Duodenal mucosa (tissue), 2 donors: ENCODE measurements around the gene PER1.

ENCODE experiments used
- H3K27ac ChIP-seq: one replicate; pipeline ENCODE4 v1.7.0; 2013; ENCODE audit warnings: low read depth, low read length
- H3K27me3 ChIP-seq, 2 donors: one replicate each; pipeline ENCODE4 v1.7.0; 2013; ENCODE audit warnings: low read length in 2 of 2, control low read depth in 1 of 2; ENCODE audit not compliant: insufficient read depth in 2 of 2, control insufficient read depth in 1 of 2
- H3K36me3 ChIP-seq, 2 donors: one replicate each; pipeline ENCODE4 v1.7.0; 2013; ENCODE audit warnings: low read length in 2 of 2, control low read depth in 1 of 2; ENCODE audit not compliant: insufficient read depth in 2 of 2, control insufficient read depth in 1 of 2
- H3K4me1 ChIP-seq, 2 donors: one replicate each; pipeline ENCODE4 v1.7.0; 2013; ENCODE audit warnings: low read length in 2 of 2, control low read depth in 1 of 2; ENCODE audit not compliant: insufficient read depth in 2 of 2, control insufficient read depth in 1 of 2
- H3K4me3 ChIP-seq, 2 donors: one replicate each; pipeline ENCODE4 v1.7.0; 2013; ENCODE audit warnings: low read length in 2 of 2, low read depth in 1 of 2
- H3K9ac ChIP-seq, 2 donors: one replicate each; pipeline ENCODE4 v1.7.0; 2013; ENCODE audit warnings: low read length in 2 of 2, low read depth in 1 of 2
- H3K9me3 ChIP-seq, 2 donors: one replicate each; pipeline ENCODE4 v1.7.0; 2013; ENCODE audit warnings: low read length in 2 of 2, control low read depth in 1 of 2; ENCODE audit not compliant: control insufficient read depth in 1 of 2

PER1 gene

GRCh38 chr17:8138672-8139371 is 13.4 kb downstream of the PER1 start:
- H3K9me3 ChIP-seq, result no peaks in the 10 kb centered on the region
- no peaks in the 10 kb centered on the region for H3K27me3 ChIP-seq
- H3K4me3 ChIP-seq, result peak overlapping the region; percentile 63 to 66
- H3K4me1 ChIP-seq, result peaks cover 8 to 15% of the 10 kb centered on the region in 2 donors
- H3K27ac ChIP-seq, result peak overlapping the region; percentile 89
- peak overlapping the region; percentile 65 to 77 for H3K9ac ChIP-seq
- H3K36me3 ChIP-seq, result peaks cover 22 to 39% of the 10 kb centered on the region in 2 donors

DNA sequence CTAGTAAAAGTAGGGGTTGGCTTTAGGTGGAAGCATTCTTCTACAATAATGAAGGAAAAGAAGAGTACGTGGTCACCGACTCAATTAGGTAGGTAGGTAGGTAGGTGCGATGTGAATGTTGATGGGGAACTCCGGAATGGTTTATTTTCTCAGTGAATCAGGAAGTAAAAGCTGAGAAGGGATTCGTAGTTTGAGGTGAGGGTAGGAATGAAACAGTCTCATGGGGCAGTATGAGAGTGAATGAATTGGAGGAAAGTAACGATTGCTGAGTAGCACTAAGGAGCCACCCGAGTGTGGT is 13.9 kb downstream of the PER1 start:
- peak overlapping the region; percentile 33 to 44 for H3K4me3 ChIP-seq
- H3K27me3 ChIP-seq, result no peaks in the 10 kb centered on the region
- peaks cover 8 to 15% of the 10 kb centered on the region in 2 donors for H3K4me1 ChIP-seq
- H3K27ac ChIP-seq, result peak overlapping the region; percentile 60
- peak overlapping the region; percentile 41 to 61 for H3K9ac ChIP-seq
- H3K36me3 ChIP-seq, result peaks cover 20 to 34% of the 10 kb centered on the region in 2 donors
- no peaks in the 10 kb centered on the region for H3K9me3 ChIP-seq

DNA sequence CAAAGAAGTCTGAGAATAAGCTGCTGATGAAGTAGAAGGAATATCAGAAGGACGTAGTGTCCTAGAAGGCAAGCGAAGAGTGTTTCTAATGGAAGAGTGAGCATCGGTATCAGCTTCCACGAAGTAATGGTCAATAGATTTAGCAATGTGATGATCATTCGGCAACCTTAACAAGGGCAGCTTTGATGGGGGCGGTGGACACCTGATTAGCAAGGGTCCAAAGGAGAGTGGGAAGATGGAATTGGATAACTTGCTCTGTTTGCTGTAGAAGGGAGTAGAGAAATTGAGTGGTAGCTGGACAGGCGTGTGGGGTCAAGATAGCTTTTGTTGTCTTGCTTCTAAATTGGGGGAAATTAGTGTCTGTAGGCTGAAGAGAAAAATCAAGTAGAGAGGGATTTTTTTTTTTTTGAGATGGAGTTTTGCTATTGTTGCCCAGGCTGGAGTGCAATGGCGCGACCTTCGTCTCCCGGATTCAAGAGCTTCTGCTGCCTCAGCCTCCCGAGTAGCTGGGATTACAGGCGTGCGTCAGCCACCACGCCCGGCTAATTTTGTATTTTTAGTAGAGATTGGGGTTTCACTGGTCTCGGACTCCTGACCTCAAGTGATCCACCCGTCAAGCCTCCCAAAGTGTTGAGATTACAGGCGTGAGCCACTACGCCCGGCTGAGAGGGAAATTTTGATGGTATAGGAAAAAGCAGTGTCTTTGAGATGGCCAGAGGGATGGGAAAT is 14.4 kb downstream of the PER1 start:
- peak overlapping the region; percentile 41 to 61 for H3K9ac ChIP-seq
- peaks cover 20 to 29% of the 10 kb centered on the region in 2 donors for H3K36me3 ChIP-seq
- peak overlapping the region; percentile 33 to 44 for H3K4me3 ChIP-seq
- H3K27me3 ChIP-seq, result no peaks in the 10 kb centered on the region
- no peak overlapping the region for H3K27ac ChIP-seq
- H3K4me1 ChIP-seq, result peaks cover 8 to 15% of the 10 kb centered on the region in 2 donors
- H3K9me3 ChIP-seq, result no peaks in the 10 kb centered on the region

DNA sequence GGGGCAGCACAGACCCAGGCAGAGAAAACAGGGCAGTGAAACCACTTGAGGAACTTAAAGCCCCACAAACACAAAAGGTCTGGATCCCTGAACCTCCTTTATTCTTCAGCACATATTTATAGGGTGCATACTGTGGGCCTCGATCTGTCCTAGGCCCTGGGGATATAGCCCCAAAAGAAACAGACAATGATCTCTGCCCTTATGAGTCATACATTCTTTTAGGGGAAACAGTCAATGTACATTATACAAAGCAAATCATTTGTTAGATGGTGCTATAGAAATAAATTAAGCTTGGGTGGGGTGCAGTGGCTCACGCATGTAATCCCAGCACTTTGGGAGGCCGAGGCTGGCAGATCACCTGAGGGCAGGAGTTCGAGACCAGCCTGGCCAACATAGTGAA is 18.3 kb downstream of the PER1 start:
- Histone ChIP-seq H3K9ac (no peak overlapping the region), H3K9me3 (no peaks in the 10 kb centered on the region), H3K27me3 (peaks cover 0 to 9% of the 10 kb centered on the region in 2 donors), H3K4me3 (no peak overlapping the region), H3K4me1 (peaks cover 8 to 12% of the 10 kb centered on the region in 2 donors), H3K27ac (no peak overlapping the region), H3K36me3 (no peaks in the 10 kb centered on the region)

DNA sequence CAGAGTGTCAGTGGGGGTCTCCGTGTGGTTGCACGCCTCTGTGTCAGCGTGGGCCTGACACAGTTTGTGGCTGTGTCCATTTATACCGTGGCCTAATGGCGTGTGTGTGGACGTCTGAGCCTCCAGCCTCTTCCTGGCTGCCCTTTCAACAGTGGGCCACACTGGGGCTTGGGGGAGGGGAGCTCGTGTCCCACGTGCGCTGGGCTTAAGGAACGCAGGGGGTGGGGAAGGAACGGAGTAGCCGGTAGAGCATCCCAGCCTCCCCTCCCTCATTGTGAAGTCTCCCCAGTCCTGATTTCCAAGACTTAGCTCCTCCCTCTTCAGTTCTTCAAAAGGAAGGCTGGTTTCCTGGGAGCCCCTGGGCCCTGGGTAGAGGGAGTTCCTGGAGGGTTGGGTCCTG is 18.8 kb downstream of the PER1 start:
- Histone ChIP-seq H3K9me3 (no peaks in the 10 kb centered on the region), H3K4me1 (peaks cover 8 to 10% of the 10 kb centered on the region in 2 donors), H3K36me3 (no peaks in the 10 kb centered on the region), H3K4me3 (no peak overlapping the region), H3K27me3 (peaks cover 2 to 11% of the 10 kb centered on the region in 2 donors), H3K9ac (no peak overlapping the region), H3K27ac (no peak overlapping the region)

GRCh38 chr17:8131844-8132441 is 20.3 kb downstream of the PER1 start:
- Histone ChIP-seq H3K27me3 (peaks cover 4 to 15% of the 10 kb centered on the region in 2 donors), H3K4me3 (no peak overlapping the region), H3K4me1 (peaks cover 4 to 5% of the 10 kb centered on the region in 2 donors), H3K9ac (no peak overlapping the region), H3K27ac (no peak overlapping the region), H3K9me3 (no peaks in the 10 kb centered on the region), H3K36me3 (no peaks in the 10 kb centered on the region)

DNA sequence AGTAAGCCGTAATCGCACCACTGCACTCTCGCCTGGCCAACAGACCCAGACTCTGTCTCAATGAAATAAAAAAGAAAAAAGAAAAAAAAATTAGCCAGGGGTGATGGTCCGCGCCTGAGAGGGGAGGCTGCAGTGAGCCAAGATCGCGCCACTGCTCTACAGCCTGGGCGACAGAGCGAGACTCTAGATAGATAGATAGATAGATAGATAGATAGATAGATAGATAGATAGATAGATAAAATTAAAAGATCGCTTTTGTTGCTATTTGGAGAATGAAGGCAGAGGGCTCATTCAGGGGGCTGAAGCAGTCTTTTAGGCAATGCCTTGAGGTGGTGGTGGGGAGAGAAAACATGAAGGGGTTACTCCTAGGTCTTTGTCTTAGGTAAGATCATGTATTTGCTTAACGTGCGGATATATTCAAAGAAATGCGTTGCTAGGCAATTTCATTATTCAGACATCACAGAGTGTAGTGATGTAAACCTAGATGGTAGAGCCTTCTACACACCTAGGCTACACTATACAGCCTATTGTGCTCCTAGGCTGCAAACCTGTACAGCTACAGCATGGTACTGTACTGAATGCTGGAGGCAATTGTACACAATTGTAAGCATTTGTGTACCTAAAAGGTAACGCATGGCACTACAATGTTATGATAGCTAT is 23.9 kb downstream of the PER1 start:
- no peaks in the 10 kb centered on the region for H3K9me3 ChIP-seq
- no peaks in the 10 kb centered on the region for H3K36me3 ChIP-seq
- peaks cover 26 to 36% of the 10 kb centered on the region in 2 donors for H3K27me3 ChIP-seq
- H3K9ac ChIP-seq, result no peak overlapping the region
- peaks cover 33 to 38% of the 10 kb centered on the region in 2 donors for H3K4me1 ChIP-seq
- no peak overlapping the region for H3K4me3 ChIP-seq
- no peak overlapping the region for H3K27ac ChIP-seq

DNA sequence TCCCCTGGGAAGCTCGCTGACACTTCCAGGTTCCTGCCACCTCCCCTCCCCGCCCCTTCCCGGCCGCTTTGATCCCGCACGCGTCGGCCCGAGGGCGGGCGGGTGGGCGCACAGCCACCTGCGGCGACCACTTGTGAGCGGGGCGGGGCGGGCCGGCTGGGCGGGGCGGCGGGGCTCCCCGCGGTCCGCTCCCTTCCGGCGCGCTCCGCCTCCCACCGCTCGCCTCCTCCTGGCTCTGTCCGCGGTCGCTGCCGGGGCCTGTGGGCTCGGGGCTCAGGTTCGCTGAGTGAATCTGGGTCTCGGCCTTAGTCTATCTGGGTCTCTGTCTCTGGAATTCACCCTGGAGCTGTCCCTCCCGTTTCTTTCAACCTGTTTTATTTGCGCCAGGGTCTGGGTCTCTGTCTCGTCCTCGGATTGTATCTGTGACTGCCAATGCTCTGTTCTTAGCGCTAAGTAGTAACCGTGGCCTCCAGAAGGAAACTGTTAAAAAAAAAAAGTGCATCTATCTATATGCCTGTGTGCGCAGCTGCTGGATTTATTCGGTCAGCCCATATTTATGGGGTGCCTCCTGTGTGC is 25.6 kb downstream of the PER1 start:
- no peak overlapping the region for H3K27ac ChIP-seq
- no peaks in the 10 kb centered on the region for H3K9me3 ChIP-seq
- peak overlapping the region; percentile 69 to 71 for H3K4me3 ChIP-seq
- H3K9ac ChIP-seq, result no peak overlapping the region
- H3K4me1 ChIP-seq, result peaks cover 44 to 54% of the 10 kb centered on the region in 2 donors
- peaks cover 41 to 46% of the 10 kb centered on the region in 2 donors for H3K27me3 ChIP-seq
- no peaks in the 10 kb centered on the region for H3K36me3 ChIP-seq

- H3K9me3 ChIP-seq, result no peaks in the 10 kb centered on the region
- H3K9ac ChIP-seq, result peak overlapping the region in 1 of 2 donors; percentile 42
- peak overlapping the region; percentile 67 to 69 for H3K4me3 ChIP-seq
- H3K27me3 ChIP-seq, result peaks cover 42 to 46% of the 10 kb centered on the region in 2 donors
- H3K4me1 ChIP-seq, result peaks cover 46 to 58% of the 10 kb centered on the region in 2 donors
- H3K36me3 ChIP-seq, result no peaks in the 10 kb centered on the region
- H3K27ac ChIP-seq, result no peak overlapping the region
Observed at GRCh38 chr17:8125947-8126490, 26.2 kb downstream of the PER1 start.
